HEK293 (cell line): ENCODE results near the gene CDH12.

ENCODE experiments used
- CTCF ChIP-seq: fragments of 450-650 bp; formaldehyde crosslinking; IDR thresholded peaks from 2 replicates; pipeline ENCODE4 v1.5.1; 2016; ENCODE audit warnings: missing biosample characterization, missing genetic modification characterization
- HOXD13 ChIP-seq: sonication (generic); formaldehyde crosslinking; IDR thresholded peaks from 2 replicates; pipeline ENCODE4 v1.8.0; 2022; ENCODE audit warnings: missing genetic modification reagents, borderline replicate concordance
- RBAK ChIP-seq: fragments of 450-650 bp; formaldehyde crosslinking; IDR thresholded peaks from 2 replicates; pipeline ENCODE4 v1.5.1; 2016; ENCODE audit warnings: missing biosample characterization, missing genetic modification characterization
- REST ChIP-seq: fragments of 450-650 bp; formaldehyde crosslinking; IDR thresholded peaks from 2 replicates; pipeline ENCODE4 v1.5.1; 2016; ENCODE audit warnings: missing biosample characterization, missing genetic modification characterization
- TCF7L2 ChIP-seq: IDR thresholded peaks from 2 replicates; pipeline ENCODE4 v1.6.1; 2011; ENCODE audit warnings: low read depth, mild to moderate bottlenecking, inconsistent platforms, low read length, moderate library complexity, borderline replicate concordance
- YY1 ChIP-seq: fragments of 450-650 bp; formaldehyde crosslinking; IDR thresholded peaks from 2 replicates; pipeline ENCODE4 v1.5.1; 2018; ENCODE audit warnings: missing biosample characterization, missing genetic modification characterization
- ZBTB21 ChIP-seq: fragments of 450-650 bp; formaldehyde crosslinking; IDR thresholded peaks from 2 replicates; pipeline ENCODE4 v1.5.1; 2017; ENCODE audit warnings: missing biosample characterization, missing genetic modification characterization
- ZNF18 ChIP-seq: fragments of 450-650 bp; formaldehyde crosslinking; IDR thresholded peaks from 2 replicates; pipeline ENCODE4 v1.5.1; 2016; ENCODE audit warnings: missing biosample characterization, missing genetic modification characterization
- ZNF202 ChIP-seq: fragments of 450-650 bp; formaldehyde crosslinking; IDR thresholded peaks from 2 replicates; pipeline ENCODE4 v1.5.1; 2016; ENCODE audit warnings: missing biosample characterization, missing genetic modification characterization, borderline replicate concordance
- ZNF23 ChIP-seq: fragments of 450-650 bp; formaldehyde crosslinking; IDR thresholded peaks from 2 replicates; pipeline ENCODE4 v1.5.1; 2016; ENCODE audit warnings: missing biosample characterization, missing genetic modification characterization, borderline replicate concordance
- ZNF776 ChIP-seq: fragments of 450-650 bp; formaldehyde crosslinking; IDR thresholded peaks from 2 replicates; pipeline ENCODE4 v1.5.0; 2017; ENCODE audit warnings: missing biosample characterization, missing genetic modification characterization, borderline replicate concordance

GRCh38 chr5:22473886-22474285 lies 379.3 kb downstream of the CDH12 start:
- TF ChIP-seq ZBTB21 (tag by site-specific recombination) (no peak), REST (tag by site-specific recombination) (no peak), ZNF18 (tag by site-specific recombination) (no peak), CTCF (tag by site-specific recombination) (no peak), HOXD13 (CRISPR knock-in tag) (no peak), ZNF202 (tag by site-specific recombination) (no peak), TCF7L2 (no peak), RBAK (tag by site-specific recombination) (no peak), ZNF23 (tag by site-specific recombination) (no peak), YY1 (tag by site-specific recombination) (no peak), ZNF776 (no peak)
